Neuronal stem cell (in vitro differentiated cells): ENCODE data around the gene UCHL3.

Experiments used
- DNase-seq: peaks from one replicate; pipeline ENCODE4 v3.0.0-alpha.2; 2013; ENCODE audit warnings: low spot score
- H2AFZ ChIP-seq: one replicate; pipeline ENCODE4 v1.6.1; 2013; ENCODE audit warnings: mild to moderate bottlenecking, low read length, inconsistent platforms
- H2AK5ac ChIP-seq: 2 replicates; pipeline ENCODE4 v1.6.1; 2013; ENCODE audit warnings: low read depth, mild to moderate bottlenecking, inconsistent platforms, low read length, moderate library complexity, mixed read lengths
- H2BK120ac ChIP-seq: 2 replicates; pipeline ENCODE4 v1.6.1; 2013; ENCODE audit warnings: low read depth, mild to moderate bottlenecking, inconsistent platforms, low read length, moderate library complexity, mixed read lengths
- H2BK12ac ChIP-seq: one replicate; pipeline ENCODE4 v1.6.1; 2013; ENCODE audit warnings: low read length, inconsistent platforms
- H2BK15ac ChIP-seq: 2 replicates; pipeline ENCODE4 v1.6.1; 2013; ENCODE audit warnings: mild to moderate bottlenecking, low read length, inconsistent platforms, mixed read lengths
- H2BK5ac ChIP-seq: one replicate; pipeline ENCODE4 v1.6.1; 2013; ENCODE audit warnings: inconsistent platforms, mild to moderate bottlenecking, low read length, moderate library complexity
- H3K14ac ChIP-seq: one replicate; pipeline ENCODE4 v1.6.1; 2013; ENCODE audit warnings: low read length, inconsistent platforms
- H3K18ac ChIP-seq: 2 replicates; pipeline ENCODE4 v1.6.1; 2013; ENCODE audit warnings: low read length, inconsistent platforms
- H3K23ac ChIP-seq: 2 replicates; pipeline ENCODE4 v1.6.1; 2013; ENCODE audit warnings: low read depth, mild to moderate bottlenecking, mixed read lengths, low read length, inconsistent platforms; ENCODE audit not compliant: poor library complexity
- H3K27ac ChIP-seq: replicated peaks from 3 replicates; pipeline ENCODE4 v1.5.1; 2013; ENCODE audit warnings: low read length, inconsistent platforms
- H3K27me3 ChIP-seq, 3 experiments: 2 replicates each; pipeline ENCODE4 v1.6.1; 2013; ENCODE audit warnings: low read length in 3 of 3, mild to moderate bottlenecking in 2 of 3, inconsistent platforms in 1 of 3, low read depth in 1 of 3, mixed read lengths in 1 of 3, moderate library complexity in 1 of 3; ENCODE audit not compliant: control insufficient read depth in 3 of 3, insufficient read depth in 3 of 3
- H3K36me3 ChIP-seq, 2 donors: replicated peaks in 1 of 2; 2 replicates each; pipeline ENCODE4 v1.6.1; 2013; ENCODE audit warnings: low read length in 2 of 2; ENCODE audit not compliant: control insufficient read depth in 2 of 2, insufficient read depth in 2 of 2
- H3K4ac ChIP-seq: 2 replicates; pipeline ENCODE4 v1.6.1; 2013; ENCODE audit warnings: inconsistent platforms, mild to moderate bottlenecking, low read length, moderate library complexity
- H3K4me1 ChIP-seq, 2 donors: 1 replicate in 1 of 2; 2 replicates in 1 of 2; pipeline ENCODE4 v1.6.1; 2013; ENCODE audit warnings: low read length in 2 of 2, low read depth in 1 of 2; ENCODE audit not compliant: control insufficient read depth in 2 of 2, insufficient read depth in 1 of 2
- H3K4me2 ChIP-seq: one replicate; pipeline ENCODE4 v1.6.1; 2013; ENCODE audit warnings: mild to moderate bottlenecking, low read length, inconsistent platforms; ENCODE audit not compliant: insufficient read depth, poor library complexity, severe bottlenecking
- H3K4me3 ChIP-seq, 2 donors: 2 replicates each; pipeline ENCODE4 v1.5.1; 2013; ENCODE audit warnings: low read length in 2 of 2, mild to moderate bottlenecking in 2 of 2, inconsistent platforms in 1 of 2, moderate library complexity in 1 of 2
- H3K79me1 ChIP-seq: one replicate; pipeline ENCODE4 v1.6.1; 2013; ENCODE audit warnings: low read depth, mild to moderate bottlenecking, inconsistent platforms, low read length, moderate library complexity
- H3K9ac ChIP-seq: one replicate; pipeline ENCODE4 v1.6.1; 2013; ENCODE audit warnings: mild to moderate bottlenecking, low read depth, low read length, inconsistent platforms; ENCODE audit not compliant: poor library complexity
- H3K9me3 ChIP-seq, 2 donors: replicated peaks in 1 of 2; 2 replicates each; pipeline versions ENCODE3 to v1.6.1; 2013; ENCODE audit warnings: low read length in 2 of 2, mild to moderate bottlenecking in 2 of 2, inconsistent platforms in 1 of 2, low read depth in 1 of 2, mixed read lengths in 1 of 2, moderate library complexity in 1 of 2; ENCODE audit not compliant: control insufficient read depth in 2 of 2, insufficient read depth in 1 of 2
- H4K8ac ChIP-seq: one replicate; pipeline ENCODE4 v1.6.1; 2013; ENCODE audit warnings: low read depth, mild to moderate bottlenecking, inconsistent platforms, low read length, moderate library complexity
- H4K91ac ChIP-seq: one replicate; pipeline ENCODE4 v1.6.1; 2013; ENCODE audit warnings: low read length, low read depth, mild to moderate bottlenecking, inconsistent platforms; ENCODE audit not compliant: poor library complexity
- WGBS, 2 donors: extraction: QIAGEN DNeasy Blood & Tissue Kit; methylation state at CpG; one replicate each; pipeline ENCODE4 v1.1.7; 2013; ENCODE audit warnings: missing lambda C conversion rate in 2 of 2, mixed read lengths in 1 of 2; ENCODE audit not compliant: insufficient read length in 2 of 2, insufficient replicate concordance in 1 of 2; ENCODE audit errors: extremely low coverage in 2 of 2; 5-methylcytosine and 5-hydroxymethylcytosine counted together

The UCHL3 gene

GRCh38 chr13:75618308-75618707, 68.7 kb downstream of the UCHL3 start:
- no peak for DNase-seq
- no peaks in the 10 kb centered on the region for H3K4me1 ChIP-seq
- H2BK15ac ChIP-seq: no peak overlapping the region
- no peak overlapping the region for H3K4me2 ChIP-seq
- H2AK5ac ChIP-seq: no peak overlapping the region
- H3K9ac ChIP-seq: no peak overlapping the region
- H3K36me3 ChIP-seq: peaks cover 0 to 2% of the 10 kb centered on the region in 2 donors
- H3K14ac ChIP-seq: no peak overlapping the region
- H3K23ac ChIP-seq: no peak overlapping the region
- H4K91ac ChIP-seq: no peak overlapping the region
- no peak overlapping the region for H4K8ac ChIP-seq
- H3K79me1 ChIP-seq: no peaks in the 10 kb centered on the region
- no peak overlapping the region for H3K4me3 ChIP-seq
- no peak overlapping the region for H2BK5ac ChIP-seq
- H2AFZ ChIP-seq: no peak overlapping the region
- H3K18ac ChIP-seq: no peak overlapping the region
- no peak overlapping the region for H3K4ac ChIP-seq
- no peak overlapping the region for H2BK12ac ChIP-seq
- no peaks in the 10 kb centered on the region for H3K27me3 ChIP-seq
- H2BK120ac ChIP-seq: no peak overlapping the region
- no CpG with 5 or more reads among the region's 1 CpG for whole genome bisulfite sequencing, 2 donors
- no peaks in the 10 kb centered on the region for H3K9me3 ChIP-seq
- H3K27ac ChIP-seq: no peak overlapping the region

DNA sequence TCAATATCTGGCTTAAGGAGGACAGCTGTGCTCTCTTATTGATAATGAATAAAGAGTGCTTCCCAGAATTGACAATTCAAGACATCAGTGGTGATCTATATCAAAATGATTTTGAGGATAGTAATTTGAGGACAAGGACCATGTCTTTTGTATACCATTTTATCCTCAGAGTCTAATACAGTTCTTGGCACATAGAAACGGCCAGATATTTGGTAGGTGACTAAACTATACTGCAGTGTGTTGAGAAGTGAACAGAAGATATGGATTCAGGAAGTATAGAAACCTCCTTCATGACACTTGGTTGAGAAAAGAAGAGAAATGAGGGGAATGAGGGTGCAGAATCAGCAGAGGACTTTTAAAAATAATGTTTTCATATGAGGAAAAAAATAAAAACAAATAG, 70.4 kb downstream of the UCHL3 start:
- Histone ChIP-seq H3K4ac (no peak overlapping the region), H3K79me1 (no peaks in the 10 kb centered on the region), H2BK15ac (no peak overlapping the region), H3K9ac (no peak overlapping the region), H2AFZ (no peak overlapping the region), H3K4me2 (no peak overlapping the region), H2BK120ac (no peak overlapping the region), H3K18ac (no peak overlapping the region), H2AK5ac (no peak overlapping the region), H4K8ac (no peak overlapping the region), H3K4me1 (no peaks in the 10 kb centered on the region), H3K36me3 (peaks cover 0 to 2% of the 10 kb centered on the region in 2 donors), H3K27ac (no peak overlapping the region), H3K23ac (no peak overlapping the region), H3K14ac (no peak overlapping the region), H3K9me3 (no peaks in the 10 kb centered on the region), H3K4me3 (no peak overlapping the region), H3K27me3 (no peaks in the 10 kb centered on the region), H4K91ac (no peak overlapping the region), H2BK5ac (no peak overlapping the region), H2BK12ac (no peak overlapping the region)
- DNase-seq: no peak
- WGBS, 2 donors: no CpG with 5 or more reads among the region's 1 CpG

DNA sequence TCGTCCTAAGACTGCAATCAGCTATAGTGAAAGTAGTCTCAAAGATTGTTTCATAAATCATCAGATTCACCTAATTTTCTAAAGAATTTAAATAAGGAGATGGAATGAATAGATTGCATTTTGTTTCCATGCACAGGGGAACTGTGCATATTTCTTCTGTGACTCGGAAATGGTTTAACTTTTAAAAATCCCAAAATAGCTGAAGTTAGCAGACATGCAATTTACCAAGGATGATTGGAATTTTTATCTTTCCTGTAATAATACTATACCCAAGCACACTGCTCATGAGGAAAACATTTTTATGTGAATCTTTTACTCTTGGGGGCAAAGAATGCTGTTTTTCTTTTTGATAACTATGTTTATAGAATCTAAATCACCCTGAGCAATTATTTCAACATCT, 71.6 kb downstream of the UCHL3 start:
- Histone ChIP-seq H3K4ac (no peak overlapping the region), H3K36me3 (peaks cover 0 to 2% of the 10 kb centered on the region in 2 donors), H3K23ac (no peak overlapping the region), H3K9me3 (no peaks in the 10 kb centered on the region), H3K4me2 (no peak overlapping the region), H2BK5ac (no peak overlapping the region), H2AFZ (no peak overlapping the region), H2BK15ac (no peak overlapping the region), H4K8ac (no peak overlapping the region), H3K27ac (no peak overlapping the region), H3K14ac (no peak overlapping the region), H2AK5ac (no peak overlapping the region), H3K4me1 (no peaks in the 10 kb centered on the region), H3K4me3 (no peak overlapping the region), H4K91ac (no peak overlapping the region), H3K18ac (no peak overlapping the region), H3K27me3 (no peaks in the 10 kb centered on the region), H3K79me1 (no peaks in the 10 kb centered on the region), H3K9ac (no peak overlapping the region), H2BK120ac (no peak overlapping the region), H2BK12ac (no peak overlapping the region)
- WGBS, 2 donors: no CpG with 5 or more reads among the region's 2 CpGs
- no peak for DNase-seq

GRCh38 chr13:75628801-75629200, 79.2 kb downstream of the UCHL3 start:
- H3K36me3 ChIP-seq: no peaks in the 10 kb centered on the region
- H3K23ac ChIP-seq: no peak overlapping the region
- H2BK15ac ChIP-seq: no peak overlapping the region

More at GRCh38 chr13:75628801-75629200, 79.2 kb downstream of the UCHL3 start:
- Histone ChIP-seq H2BK12ac (no peak overlapping the region), H3K14ac (no peak overlapping the region), H2BK5ac (no peak overlapping the region), H3K27ac (no peak overlapping the region), H3K79me1 (no peaks in the 10 kb centered on the region), H3K18ac (no peak overlapping the region), H2AFZ (no peak overlapping the region), H4K8ac (no peak overlapping the region), H3K27me3 (no peaks in the 10 kb centered on the region), H3K4me1 (no peaks in the 10 kb centered on the region), H3K9ac (no peak overlapping the region), H4K91ac (no peak overlapping the region), H3K4me3 (no peak overlapping the region), H2AK5ac (no peak overlapping the region), H3K9me3 (no peaks in the 10 kb centered on the region), H3K4me2 (no peak overlapping the region), H3K4ac (no peak overlapping the region), H2BK120ac (no peak overlapping the region)
- no peak for DNase-seq
- WGBS, 2 donors: no CpG with 5 or more reads among the region's 4 CpGs
